ENCODE results near the gene CNNM4. TPM values are rescaled to one million over a fixed set of nuclear protein-coding genes. Genes with fewer than 3 reads are reported as not detected.
A peak's percentile ranks its signal among the peaks of the same experiment; 100 is the strongest.

CNNM4 gene
- polyA plus RNA-seq, 1 of the 3 experiments (the other 2 are of a cell fraction), result 5.5 TPM

DNA sequence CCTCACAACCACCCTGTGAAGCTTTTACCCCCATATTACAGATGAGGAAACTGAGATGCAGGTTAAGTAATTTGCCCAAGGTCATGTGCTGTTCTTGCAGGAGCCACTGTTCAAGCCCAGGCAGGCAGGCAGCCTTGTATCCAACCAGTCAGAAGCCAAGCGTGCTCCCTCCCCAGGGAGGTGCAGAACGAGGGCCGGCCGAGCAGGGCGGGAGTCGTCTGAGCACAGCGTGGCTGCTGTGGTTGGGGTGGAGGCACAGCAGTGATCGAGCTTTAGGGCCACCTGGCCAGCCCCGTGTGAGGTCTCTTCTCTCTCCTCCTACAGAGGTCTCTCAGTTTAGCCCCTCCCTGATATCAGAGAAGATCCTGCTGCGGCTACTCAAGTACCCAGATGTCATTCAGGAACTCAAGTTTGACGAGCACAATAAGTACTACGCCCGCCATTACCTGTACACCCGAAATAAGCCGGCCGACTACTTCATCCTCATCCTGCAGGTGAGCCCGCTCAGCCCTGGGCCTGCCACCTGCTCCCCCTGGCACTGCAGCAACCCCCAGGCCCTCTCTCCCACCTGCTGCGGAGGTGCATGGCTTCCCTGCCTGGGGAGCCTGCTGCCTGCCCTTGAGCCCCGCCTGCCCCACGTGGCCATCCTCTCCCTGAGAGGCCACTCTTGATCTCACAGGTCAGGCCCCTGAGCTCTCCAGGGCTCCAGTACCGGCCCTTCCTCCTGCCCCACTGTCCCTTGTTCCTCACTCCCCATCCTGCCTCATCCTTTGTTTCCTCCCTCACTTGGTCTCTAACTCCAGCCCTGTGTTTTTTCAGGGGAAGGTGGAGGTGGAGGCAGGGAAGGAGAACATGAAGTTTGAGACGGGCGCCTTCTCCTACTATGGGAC lies 38.3 kb downstream of the CNNM4 start:
- no peaks in the 10 kb centered on the region for H3K36me3 ChIP-seq (replicated peaks in 1 of 2; ENCODE audit: control insufficient read depth in 1 of 2, insufficient read depth in 2 of 2, low read length in 1 of 2)
- POLR2A ChIA-PET, result no interaction called here
- H3K4me1 ChIP-seq (ENCODE audit: control insufficient read depth in 1 of 2, insufficient read depth in 2 of 2, low read depth in 1 of 2, low read length in 1 of 2), result peaks cover 0 to 12% of the 10 kb centered on the region in 2 experiments; a peak in 1 of 4 replicates
- H3K4me2 ChIP-seq, result no peak overlapping the region
- WGBS (ENCODE audit: low lambda C conversion rate), result 97% methylated on average over 11 of the region's 23 CpGs
- H3K9me3 ChIP-seq, result no peaks in the 10 kb centered on the region
- no peaks in the 10 kb centered on the region for H3K9me2 ChIP-seq
- DNase-seq, result peak; percentile 11
- no peaks in the 10 kb centered on the region for H3K79me2 ChIP-seq (ENCODE audit: insufficient read depth)
- H3K27me3 ChIP-seq (ENCODE audit: insufficient read depth), result no peaks in the 10 kb centered on the region
- no peak overlapping the region for H3K9ac ChIP-seq
- CTCF ChIA-PET, result interaction anchor here (0.9 to 4.1 kb wide), 4 partner anchors 16 to 68 kb away, joined by 3 to 31 read pairs (median 18); partner anchors contain the start of genes ANKRD39 and CNNM3
- no peak overlapping the region for H3K27ac ChIP-seq (ENCODE audit: low read depth in 2 of 2, low read length in 1 of 2)
- TF ChIP-seq FOXJ3 (CRISPR knock-in tag; IDR thresholded peaks at IDR 0.05) (no peak), GATA2 (CRISPR knock-in tag; IDR thresholded peaks at IDR 0.05) (no peak), MEF2A (IDR thresholded peaks at IDR 0.05; ENCODE audit: borderline replicate concordance, low read depth) (no peak), NRF1 (IDR thresholded peaks at IDR 0.05; ENCODE audit: low read depth, low read length) (no peak)
- H4K20me1 ChIP-seq (ENCODE audit: insufficient read depth), result no peaks in the 10 kb centered on the region
- H3K4me3 ChIP-seq (ENCODE audit: low read depth in 2 of 2, low read length in 1 of 2), result no peak overlapping the region
- H2AFZ ChIP-seq (ENCODE audit: low read depth), result no peak overlapping the region
- no peaks in the 10 kb centered on the region for H3F3A ChIP-seq (replicated peaks; ENCODE audit: insufficient read depth)

GRCh38 chr2:96799623-96799935 lies 38.9 kb downstream of the CNNM4 start:
- H3F3A ChIP-seq (replicated peaks; ENCODE audit: insufficient read depth), result no peaks in the 10 kb centered on the region
- H3K4me2 ChIP-seq, result no peak overlapping the region
- H3K36me3 ChIP-seq (replicated peaks in 1 of 2; ENCODE audit: control insufficient read depth in 1 of 2, insufficient read depth in 2 of 2, low read length in 1 of 2), result no peaks in the 10 kb centered on the region
- CTCF ChIA-PET, result interaction anchor here (0.9 to 4.1 kb wide), 7 partner anchors 15 to 100 kb away, joined by 3 to 31 read pairs (median 12); partner anchors contain the start of genes ANKRD39 and CNNM3
- H3K79me2 ChIP-seq (ENCODE audit: insufficient read depth), result no peaks in the 10 kb centered on the region
- H3K4me1 ChIP-seq (ENCODE audit: control insufficient read depth in 1 of 2, insufficient read depth in 2 of 2, low read depth in 1 of 2, low read length in 1 of 2), result peaks cover 0 to 12% of the 10 kb centered on the region in 2 experiments; a peak in 1 of 4 replicates
- H2AFZ ChIP-seq (ENCODE audit: low read depth), result no peak overlapping the region
- H3K27ac ChIP-seq (ENCODE audit: low read depth in 2 of 2, low read length in 1 of 2), result no peak overlapping the region; a peak in 1 of 4 replicates
- 94% methylated on average over 8 of the region's 8 CpGs for WGBS (ENCODE audit: low lambda C conversion rate)
- no peak overlapping the region for H3K4me3 ChIP-seq (ENCODE audit: low read depth in 2 of 2, low read length in 1 of 2)
- H3K9me3 ChIP-seq, result no peaks in the 10 kb centered on the region
- H3K9me2 ChIP-seq, result no peaks in the 10 kb centered on the region
- no peaks in the 10 kb centered on the region for H4K20me1 ChIP-seq (ENCODE audit: insufficient read depth)
- TF ChIP-seq FOXJ3 (CRISPR knock-in tag; IDR thresholded peaks at IDR 0.05), result no peak
- no peak for TF ChIP-seq FOXM1 (IDR thresholded peaks at IDR 0.05; ENCODE audit: low read depth)
- TF ChIP-seq TAF1 (IDR thresholded peaks at IDR 0.05; ENCODE audit: borderline replicate concordance, low read depth, low read length), result no peak
- no peak for TF ChIP-seq SMC3 (IDR thresholded peaks at IDR 0.05; ENCODE audit: low read depth, low read length)
- no peak for TF ChIP-seq GATA2 (CRISPR knock-in tag; IDR thresholded peaks at IDR 0.05)
- TF ChIP-seq, protein P1, sequence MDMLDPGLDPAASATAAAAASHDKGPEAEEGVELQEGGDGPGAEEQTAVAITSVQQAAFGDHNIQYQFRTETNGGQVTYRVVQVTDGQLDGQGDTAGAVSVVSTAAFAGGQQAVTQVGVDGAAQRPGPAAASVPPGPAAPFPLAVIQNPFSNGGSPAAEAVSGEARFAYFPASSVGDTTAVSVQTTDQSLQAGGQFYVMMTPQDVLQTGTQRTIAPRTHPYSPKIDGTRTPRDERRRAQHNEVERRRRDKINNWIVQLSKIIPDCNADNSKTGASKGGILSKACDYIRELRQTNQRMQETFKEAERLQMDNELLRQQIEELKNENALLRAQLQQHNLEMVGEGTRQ (IDR thresholded peaks at IDR 0.05; ENCODE audit: borderline replicate concordance, low read depth, low read length), result no peak
- no peak for TF ChIP-seq MAX (IDR thresholded peaks at IDR 0.05; ENCODE audit: low read depth)
- no peak for TF ChIP-seq RCOR1 (IDR thresholded peaks at IDR 0.05; ENCODE audit: low read length)
- no peak for TF ChIP-seq MEF2A (IDR thresholded peaks at IDR 0.05; ENCODE audit: borderline replicate concordance, low read depth)
- no peak for DNase-seq
- POLR2A ChIA-PET, result no interaction called here
- no peaks in the 10 kb centered on the region for H3K27me3 ChIP-seq (ENCODE audit: insufficient read depth)
- no peak overlapping the region for H3K9ac ChIP-seq
